Skeletal muscle tissue (tissue), 4 donors: ENCODE data around the gene PPFIBP1. TPM values are rescaled to one million over a fixed set of nuclear protein-coding genes. Genes with fewer than 3 reads are reported as not detected.
"Not testable (repeated sequence)": the region's sequence is repeated elsewhere in the genome, so short reads cannot be mapped to it uniquely, and the experiment has no call there.

ENCODE experiments used
- H3K27ac ChIP-seq: one replicate; pipeline ENCODE4 v1.7.0; 2013; ENCODE audit warnings: mild to moderate bottlenecking, low read depth, low read length, inconsistent platforms
- H3K27me3 ChIP-seq, 3 donors: one replicate each; pipeline ENCODE4 v1.7.0; 2013; ENCODE audit warnings: low read length in 3 of 3; ENCODE audit not compliant: control insufficient read depth in 3 of 3, insufficient read depth in 3 of 3
- H3K36me3 ChIP-seq, 3 donors: one replicate each; pipeline ENCODE4 v1.7.0; 2013; ENCODE audit warnings: low read length in 3 of 3; ENCODE audit not compliant: control insufficient read depth in 3 of 3, insufficient read depth in 3 of 3
- H3K4me1 ChIP-seq, 3 donors: one replicate each; pipeline ENCODE4 v1.7.0; 2013; ENCODE audit warnings: low read length in 3 of 3, mild to moderate bottlenecking in 3 of 3; ENCODE audit not compliant: control insufficient read depth in 3 of 3, insufficient read depth in 3 of 3
- H3K4me3 ChIP-seq, 3 donors: one replicate each; pipeline ENCODE4 v1.7.0; 2013; ENCODE audit warnings: low read length in 3 of 3
- H3K9ac ChIP-seq, 3 donors: one replicate each; pipeline ENCODE4 v1.7.0; 2013; ENCODE audit warnings: low read length in 3 of 3, mild to moderate bottlenecking in 3 of 3, moderate library complexity in 2 of 3, low read depth in 1 of 3
- H3K9me3 ChIP-seq, 3 donors: one replicate each; pipeline ENCODE4 v1.7.0; 2013; ENCODE audit warnings: low read length in 3 of 3; ENCODE audit not compliant: control insufficient read depth in 3 of 3
- total RNA-seq: library from RNA; depleted of rRNA; stranded (reverse); fragments of >200 nt; gene quantifications from one replicate; pipeline ENCODE4 v1.2.3, GENCODE V29; 2014
- donor health status: Osteomylitis.

Gene PPFIBP1
- total RNA-seq, 1 donor from 2014 or later: 49.1 TPM

DNA sequence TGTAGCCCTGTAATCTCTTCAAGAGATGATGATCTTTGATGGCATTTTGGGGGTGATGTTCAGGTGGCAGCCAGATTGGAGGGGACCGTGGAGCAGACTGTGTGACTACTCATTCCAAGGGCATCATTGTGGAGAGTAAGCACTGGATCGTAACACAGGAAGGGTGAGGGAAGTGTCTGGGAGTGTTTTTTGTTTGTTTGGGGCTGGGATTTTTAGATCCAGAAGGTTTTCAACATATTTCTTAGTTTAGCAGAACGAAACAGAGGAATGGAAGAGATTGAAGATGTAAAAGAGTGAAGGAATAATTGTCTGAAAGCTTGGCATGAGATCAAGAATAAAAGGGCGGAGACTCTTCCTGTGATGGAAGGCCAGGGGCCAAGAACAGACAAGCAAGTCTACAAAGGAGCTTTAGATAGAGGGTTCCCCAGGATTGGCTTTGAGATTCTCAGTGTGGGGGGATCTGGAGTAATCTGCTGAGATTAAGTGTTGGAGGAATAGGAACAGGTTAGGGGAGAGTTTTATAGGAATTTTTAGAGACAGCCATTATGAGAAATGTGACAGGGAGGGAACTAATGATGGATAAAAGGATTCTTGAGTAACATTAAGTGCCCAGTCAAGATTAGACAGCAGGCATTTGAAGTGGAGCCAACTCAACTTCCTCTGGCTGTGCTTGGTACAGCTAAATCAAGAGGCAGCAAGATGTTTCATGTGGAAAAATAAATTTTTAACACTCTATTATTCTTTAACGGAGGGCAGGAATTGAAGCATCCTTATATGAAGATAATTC, 92.5 kb downstream of the PPFIBP1 start:
- Histone ChIP-seq H3K9me3 (no peaks in the 10 kb centered on the region), H3K36me3 (no peaks in the 10 kb centered on the region), H3K4me1 (peaks cover 0 to 4% (median 2%) of the 10 kb centered on the region in 3 donors), H3K9ac (no peak overlapping the region), H3K4me3 (no peak overlapping the region), H3K27ac (no peak overlapping the region), H3K27me3 (no peaks in the 10 kb centered on the region)

DNA sequence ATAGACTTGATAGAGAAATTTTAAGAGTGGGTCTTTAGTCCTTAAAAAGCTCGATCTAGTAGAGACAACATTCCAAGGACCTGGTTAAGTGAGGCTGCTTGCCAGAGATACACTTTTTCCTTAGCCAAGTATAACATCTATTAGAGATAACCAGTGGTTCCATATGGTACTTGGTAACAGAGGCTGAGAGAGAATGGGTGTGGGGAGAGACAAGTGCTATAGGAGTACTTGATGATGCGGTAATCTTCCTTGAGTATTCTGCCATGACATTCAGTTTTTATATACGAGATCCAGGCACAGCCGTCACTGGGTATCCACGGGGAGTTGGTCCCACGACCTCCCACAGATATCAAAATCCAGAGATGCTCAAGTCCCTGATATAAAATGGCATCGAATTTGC, 94.8 kb downstream of the PPFIBP1 start:
- H3K27me3 ChIP-seq: no peaks in the 10 kb centered on the region
- H3K9ac ChIP-seq: no peak overlapping the region
- no peak overlapping the region for H3K27ac ChIP-seq
- no peaks in the 10 kb centered on the region for H3K36me3 ChIP-seq
- no peak overlapping the region for H3K4me3 ChIP-seq
- peaks cover 0 to 4% (median 2%) of the 10 kb centered on the region in 3 donors for H3K4me1 ChIP-seq
- no peaks in the 10 kb centered on the region for H3K9me3 ChIP-seq

DNA sequence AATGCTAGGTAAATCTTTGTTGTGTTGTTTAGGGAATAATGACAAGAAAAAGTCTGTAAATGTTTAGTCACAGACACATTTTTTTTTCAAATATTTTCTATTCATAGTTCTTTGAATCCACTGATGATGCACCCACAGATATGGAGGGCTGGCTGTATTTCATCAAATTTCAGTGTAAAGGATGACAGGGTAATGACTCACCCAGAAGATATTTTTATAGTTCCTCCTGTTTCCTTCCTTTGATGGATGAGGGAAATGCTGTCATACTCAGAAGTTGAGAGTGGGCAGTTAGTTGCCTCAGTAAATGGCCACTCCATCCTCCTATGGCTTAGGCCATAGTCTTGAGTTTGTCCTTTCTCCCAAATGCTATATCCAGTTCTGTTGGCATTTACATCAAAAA, 95.3 kb downstream of the PPFIBP1 start:
- Histone ChIP-seq H3K27me3 (no peaks in the 10 kb centered on the region), H3K9me3 (no peaks in the 10 kb centered on the region), H3K9ac (no peak overlapping the region), H3K4me1 (peaks cover 0 to 4% (median 2%) of the 10 kb centered on the region in 3 donors), H3K27ac (no peak overlapping the region), H3K4me3 (no peak overlapping the region), H3K36me3 (no peaks in the 10 kb centered on the region)

DNA sequence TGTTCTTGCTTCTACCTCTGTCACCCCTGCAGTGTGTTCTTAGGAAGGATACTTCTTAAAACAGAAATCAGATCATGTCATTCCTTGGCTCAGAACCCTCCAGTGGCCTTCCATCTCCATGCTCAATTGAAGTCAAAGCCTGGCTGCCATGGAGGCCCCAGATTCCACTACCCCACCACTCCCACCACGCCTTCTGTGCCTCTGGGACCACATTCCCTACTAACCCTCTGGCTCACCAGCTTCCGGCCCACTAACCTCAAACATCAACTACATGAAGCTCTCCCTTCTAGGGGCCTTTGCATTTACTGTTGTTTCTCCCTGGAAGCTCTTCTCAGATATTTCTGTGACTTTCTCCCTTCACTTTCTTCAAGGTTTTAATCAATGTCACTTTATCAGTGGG, 96.1 kb downstream of the PPFIBP1 start:
- Histone ChIP-seq H3K4me3 (no peak overlapping the region), H3K9ac (no peak overlapping the region), H3K27ac (no peak overlapping the region), H3K27me3 (no peaks in the 10 kb centered on the region), H3K4me1 (peaks cover 0 to 4% (median 2%) of the 10 kb centered on the region in 3 donors), H3K9me3 (no peaks in the 10 kb centered on the region), H3K36me3 (no peaks in the 10 kb centered on the region)

DNA sequence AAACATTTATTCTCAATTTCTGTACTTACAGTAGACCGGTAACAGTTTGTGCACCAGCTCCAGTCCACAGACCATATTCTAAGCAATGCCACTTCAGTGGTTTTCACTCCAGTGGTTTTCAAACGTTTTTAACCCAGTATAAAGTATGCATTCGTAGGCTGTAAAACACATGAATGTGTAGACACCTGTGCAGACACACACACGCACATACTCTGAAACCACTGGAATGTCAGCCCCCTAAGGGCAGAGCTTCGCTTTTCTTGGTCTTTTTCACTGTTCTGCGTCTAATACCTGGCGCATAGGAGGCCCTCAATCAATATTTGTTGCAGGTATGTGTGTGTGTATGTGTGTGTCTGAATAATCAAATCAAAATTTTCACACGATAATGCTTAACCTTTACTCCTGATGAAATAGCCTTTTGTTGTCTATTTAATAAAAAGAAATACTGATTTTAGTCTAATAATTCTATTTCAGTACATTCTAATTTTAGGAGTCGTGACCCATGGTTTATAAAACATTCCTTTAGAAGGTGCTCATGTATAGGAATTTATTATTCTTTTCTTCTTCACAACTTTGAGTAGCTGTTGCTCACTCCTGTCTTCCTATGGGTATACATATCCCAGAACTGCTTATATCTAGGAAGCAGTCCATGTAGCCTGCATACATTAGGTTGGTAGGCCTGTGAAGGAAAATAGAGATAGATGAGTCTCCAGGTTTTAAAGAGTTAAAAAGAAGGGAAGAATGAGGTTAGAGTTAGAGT, 98.6 kb downstream of the PPFIBP1 start:
- Histone ChIP-seq H3K9ac (no peak overlapping the region), H3K4me3 (no peak overlapping the region), H3K4me1 (peaks cover 0 to 4% (median 4%) of the 10 kb centered on the region in 3 donors), H3K9me3 (no peaks in the 10 kb centered on the region), H3K27ac (no peak overlapping the region), H3K27me3 (no peaks in the 10 kb centered on the region), H3K36me3 (no peaks in the 10 kb centered on the region)

DNA sequence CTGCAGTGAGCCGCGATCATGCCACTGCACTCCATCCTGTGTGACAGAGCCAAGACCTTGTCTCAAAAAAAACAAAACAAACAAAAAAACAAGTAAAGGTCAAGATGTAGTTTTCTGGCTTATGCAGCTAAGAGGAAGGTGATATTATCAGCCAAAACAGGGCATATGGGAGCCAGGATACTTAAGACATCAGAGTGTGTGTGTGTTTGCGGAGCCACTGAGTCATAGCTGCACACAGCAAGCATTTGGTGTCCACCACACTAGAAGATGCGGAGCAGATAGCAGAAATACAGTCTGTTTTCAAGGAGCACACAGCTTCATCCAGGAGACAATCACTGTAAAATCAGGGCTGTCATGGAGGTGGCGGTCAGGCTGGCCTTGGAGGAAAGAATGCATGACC, 99.6 kb downstream of the PPFIBP1 start:
- H3K36me3 ChIP-seq: no peaks in the 10 kb centered on the region
- no peak overlapping the region for H3K9ac ChIP-seq
- H3K4me1 ChIP-seq: peaks cover 0 to 4% (median 4%) of the 10 kb centered on the region in 3 donors
- no peak overlapping the region for H3K4me3 ChIP-seq
- H3K9me3 ChIP-seq: no peaks in the 10 kb centered on the region
- no peaks in the 10 kb centered on the region for H3K27me3 ChIP-seq
- no peak overlapping the region for H3K27ac ChIP-seq

DNA sequence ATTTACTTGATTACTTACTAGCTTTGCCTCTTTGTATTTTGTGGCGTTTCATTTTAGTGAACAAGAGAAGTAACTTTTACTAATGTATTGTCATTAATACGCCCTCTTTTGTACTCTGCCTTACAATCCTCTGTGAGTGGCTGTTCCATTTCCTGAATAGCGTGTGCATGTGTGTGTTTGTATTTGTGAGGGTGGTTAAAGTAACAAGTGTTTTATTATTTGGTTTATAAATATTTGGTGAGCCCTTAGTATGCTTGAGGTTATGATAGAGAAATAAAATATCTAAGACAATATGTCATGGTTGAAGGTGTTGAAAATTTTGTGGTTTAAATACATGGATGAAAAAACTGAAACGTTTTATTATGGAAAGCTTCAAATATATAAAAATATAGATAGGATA, 100.6 kb downstream of the PPFIBP1 start:
- H3K4me1 ChIP-seq: peaks cover 0 to 4% (median under 1%) of the 10 kb centered on the region in 3 donors
- no peaks in the 10 kb centered on the region for H3K27me3 ChIP-seq
- H3K27ac ChIP-seq: no peak overlapping the region
- H3K4me3 ChIP-seq: no peak overlapping the region
- no peaks in the 10 kb centered on the region for H3K9me3 ChIP-seq
- no peaks in the 10 kb centered on the region for H3K36me3 ChIP-seq
- H3K9ac ChIP-seq: no peak overlapping the region

DNA sequence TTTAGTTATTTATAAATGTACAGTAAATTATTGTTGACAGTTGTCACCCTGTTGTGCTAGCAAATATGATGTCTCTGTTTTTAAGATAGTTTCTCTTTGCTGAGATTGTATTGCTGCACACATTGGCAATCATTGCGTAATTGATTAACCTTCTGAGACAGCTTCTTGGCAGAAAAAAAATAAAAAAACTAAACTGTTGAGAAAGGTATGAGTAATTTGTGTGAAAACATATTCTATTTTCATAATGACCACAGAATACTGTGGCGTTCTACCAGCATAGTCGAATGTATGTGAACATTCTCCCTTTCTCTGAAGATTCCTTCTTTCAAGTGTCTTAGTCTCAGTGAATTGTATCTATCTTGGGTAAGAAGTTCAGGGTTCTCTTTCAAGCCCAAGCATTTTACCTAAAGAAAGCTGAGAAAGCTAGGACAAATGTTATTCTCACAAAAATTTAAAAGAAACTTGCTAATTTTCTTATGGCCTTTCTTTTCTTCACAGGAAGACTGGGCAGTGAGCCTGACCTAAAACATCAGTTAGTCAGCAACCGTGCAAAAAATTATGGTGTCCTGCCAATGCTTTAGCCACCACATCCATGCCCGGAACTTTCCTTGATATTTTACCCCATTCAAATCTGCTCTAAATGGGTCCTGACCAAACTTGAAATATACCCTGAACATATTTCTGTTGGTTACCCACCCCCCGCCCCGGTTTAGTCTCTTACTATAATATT, 103.3 kb downstream of the PPFIBP1 start:
- Histone ChIP-seq H3K36me3 (no peaks in the 10 kb centered on the region), H3K9ac (no peak overlapping the region), H3K27me3 (no peaks in the 10 kb centered on the region), H3K4me3 (no peak overlapping the region), H3K4me1 (peaks cover 0 to 4% (median 0%) of the 10 kb centered on the region in 3 donors), H3K27ac (no peak overlapping the region), H3K9me3 (no peaks in the 10 kb centered on the region)

DNA sequence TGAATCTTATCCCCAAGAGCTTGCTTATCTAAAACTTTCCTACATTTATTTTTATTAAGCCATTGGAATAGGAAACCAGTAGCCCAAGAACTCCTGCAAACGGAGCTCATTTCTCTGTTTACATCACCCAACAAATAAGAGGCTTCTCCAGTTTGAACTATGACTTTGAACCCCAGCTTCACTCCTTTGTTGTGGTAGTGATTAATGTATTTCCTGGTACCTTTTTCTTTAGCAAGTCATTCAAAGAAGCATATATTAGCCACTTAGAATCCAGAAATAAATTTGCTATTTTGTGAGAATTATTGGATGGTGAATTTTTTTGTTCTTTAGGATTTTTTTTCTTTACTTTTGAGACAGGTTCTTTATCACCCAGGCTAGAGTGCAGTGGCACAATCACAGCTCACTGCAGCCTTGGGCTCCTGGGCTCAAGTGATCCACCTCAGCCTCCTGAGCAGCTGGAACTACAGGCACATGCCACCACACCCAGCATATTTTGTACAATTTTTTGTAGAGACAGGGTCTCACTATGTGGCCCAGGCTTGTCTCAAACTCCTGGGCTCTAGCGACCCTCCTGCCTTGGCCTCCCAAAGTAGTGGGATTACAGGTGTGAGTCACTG, 104.0 kb downstream of the PPFIBP1 start:
- H3K9ac ChIP-seq, H3K9me3 ChIP-seq, H3K4me1 ChIP-seq, H3K4me3 ChIP-seq, H3K27ac ChIP-seq, H3K27me3 ChIP-seq, H3K36me3 ChIP-seq: not testable (repeated sequence)
